Right renal cortex interstitium (tissue), 3 donors: ENCODE data around the gene CAVIN3. TPM values are rescaled to one million over a fixed set of nuclear protein-coding genes. Genes with fewer than 3 reads are reported as not detected.

ENCODE experiments used
- DNase-seq, 3 donors: peaks; one replicate each; pipeline ENCODE4 v3.0.0-alpha.2; 2013; ENCODE audit warnings: low read depth in 3 of 3, low spot score in 2 of 3
- polyA plus RNA-seq, 3 donors: library from polyadenylated mRNA; unstranded; fragments of 120-200 nt; gene quantifications; one replicate each; pipeline ENCODE4 v1.2.1, GENCODE V29; 2013; ENCODE audit not compliant: insufficient read length in 3 of 3

The CAVIN3 gene, protein sequence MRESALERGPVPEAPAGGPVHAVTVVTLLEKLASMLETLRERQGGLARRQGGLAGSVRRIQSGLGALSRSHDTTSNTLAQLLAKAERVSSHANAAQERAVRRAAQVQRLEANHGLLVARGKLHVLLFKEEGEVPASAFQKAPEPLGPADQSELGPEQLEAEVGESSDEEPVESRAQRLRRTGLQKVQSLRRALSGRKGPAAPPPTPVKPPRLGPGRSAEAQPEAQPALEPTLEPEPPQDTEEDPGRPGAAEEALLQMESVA
- polyA plus RNA-seq, result 10 to 100 TPM in 2 of 3 donors, 1 to 10 TPM in 1; 9.5 to 15.3 (median 10.9) TPM

DNA sequence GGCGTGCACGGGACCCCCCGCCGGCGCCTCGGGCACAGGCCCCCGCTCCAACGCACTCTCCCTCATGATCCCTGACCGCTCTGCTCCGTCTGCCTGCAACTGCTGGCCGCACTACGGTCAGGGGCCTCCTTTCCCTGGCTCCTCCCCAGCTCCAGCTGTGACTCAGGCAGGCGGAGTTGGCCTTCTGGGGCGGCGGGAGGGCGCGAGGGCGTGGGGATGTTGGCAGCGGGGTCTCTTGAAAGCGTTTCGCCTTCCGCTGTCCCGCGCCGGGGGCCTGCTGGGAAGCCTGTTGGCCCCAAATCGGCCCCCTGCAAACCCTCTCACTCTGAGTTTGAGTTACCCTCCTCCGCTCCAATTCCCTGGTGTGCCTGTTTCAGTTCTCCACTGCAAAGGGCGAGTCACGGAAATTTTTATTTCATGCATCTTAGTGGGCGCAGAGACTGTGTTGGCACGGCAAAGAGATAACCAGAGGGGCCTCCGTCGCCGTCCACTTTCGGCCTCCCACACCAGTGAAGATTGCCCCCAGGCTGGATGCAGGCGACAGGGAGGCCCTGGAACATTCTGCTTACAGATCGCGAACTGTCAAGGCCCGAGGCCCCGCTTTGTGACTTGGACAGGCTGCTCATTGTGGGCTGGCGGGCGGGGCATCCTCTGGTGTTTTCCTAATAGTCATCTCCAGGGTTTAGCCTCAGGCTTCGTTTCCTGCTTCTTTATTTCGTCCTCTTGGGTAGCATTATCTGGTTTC is at the start of gene CAVIN3:
CAVIN3 (minus strand) TSS at position 91 of the 745 bp plus-strand sequence; CDS start at position 66, 25 bp downstream.
- DNase-seq, result peak; percentile 23 to 41 (median 33)

DNA sequence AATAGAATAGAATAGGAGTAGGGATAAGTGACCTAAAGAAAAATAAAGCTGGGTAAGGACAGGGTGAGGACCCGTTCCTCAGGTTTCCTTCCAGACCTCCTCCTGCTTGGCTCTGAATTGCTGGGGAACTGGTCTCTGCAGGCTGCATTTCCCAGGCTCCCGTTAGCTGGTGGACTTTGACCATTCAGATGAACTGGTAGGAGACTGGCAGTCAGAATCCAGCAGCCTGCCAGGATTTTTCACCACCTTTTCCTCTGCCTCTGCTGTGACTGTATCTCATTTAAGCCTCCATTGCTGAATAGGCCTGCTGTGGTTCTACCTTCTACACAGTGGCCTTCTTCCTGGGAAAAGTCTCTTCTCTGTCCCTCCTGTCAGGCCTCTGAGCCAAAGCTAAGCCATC is 45.4 kb upstream of the CAVIN3 start:
- DNase-seq, result no peak

DNA sequence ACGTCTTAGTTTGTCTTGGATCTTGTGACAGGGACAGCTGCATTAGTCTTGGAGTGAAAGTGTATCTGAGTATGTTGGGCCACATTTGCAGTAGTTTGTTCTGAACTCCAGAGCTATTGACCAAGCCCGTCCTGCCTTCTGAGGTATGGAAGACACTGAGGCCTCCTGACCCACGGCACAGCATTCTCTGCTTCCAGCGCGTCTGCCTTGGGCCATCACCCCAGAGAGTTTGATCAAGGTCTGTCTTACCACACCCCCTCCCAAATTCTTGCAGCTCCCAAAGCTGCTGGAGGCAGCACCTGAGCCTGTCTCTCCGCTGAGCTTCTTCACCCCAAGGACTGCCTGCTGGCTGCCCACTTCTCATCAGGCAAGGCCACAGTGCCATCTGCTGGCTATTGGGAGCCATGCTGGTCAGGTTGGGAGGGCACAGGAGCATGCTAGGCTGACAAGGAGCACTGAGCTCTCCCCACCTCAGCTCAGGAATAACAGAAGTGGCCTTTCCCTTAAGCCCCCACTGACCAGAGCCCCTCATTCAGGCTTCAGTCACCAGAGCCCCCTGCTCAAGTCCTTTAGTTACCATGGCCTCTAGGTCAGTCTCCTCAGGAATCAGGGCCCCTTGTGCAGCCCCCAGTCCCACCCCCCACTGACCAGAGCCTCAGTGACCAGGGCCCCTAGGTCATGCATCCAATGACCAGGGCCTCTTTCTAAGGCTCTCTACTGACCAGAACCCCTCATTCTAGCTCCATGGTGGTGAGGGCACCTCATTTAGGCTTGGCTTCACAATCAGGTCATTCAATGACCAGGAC is 42.8 kb upstream of the CAVIN3 start:
- DNase-seq, result peak in 2 of 3 donors; percentile 25 to 47

DNA sequence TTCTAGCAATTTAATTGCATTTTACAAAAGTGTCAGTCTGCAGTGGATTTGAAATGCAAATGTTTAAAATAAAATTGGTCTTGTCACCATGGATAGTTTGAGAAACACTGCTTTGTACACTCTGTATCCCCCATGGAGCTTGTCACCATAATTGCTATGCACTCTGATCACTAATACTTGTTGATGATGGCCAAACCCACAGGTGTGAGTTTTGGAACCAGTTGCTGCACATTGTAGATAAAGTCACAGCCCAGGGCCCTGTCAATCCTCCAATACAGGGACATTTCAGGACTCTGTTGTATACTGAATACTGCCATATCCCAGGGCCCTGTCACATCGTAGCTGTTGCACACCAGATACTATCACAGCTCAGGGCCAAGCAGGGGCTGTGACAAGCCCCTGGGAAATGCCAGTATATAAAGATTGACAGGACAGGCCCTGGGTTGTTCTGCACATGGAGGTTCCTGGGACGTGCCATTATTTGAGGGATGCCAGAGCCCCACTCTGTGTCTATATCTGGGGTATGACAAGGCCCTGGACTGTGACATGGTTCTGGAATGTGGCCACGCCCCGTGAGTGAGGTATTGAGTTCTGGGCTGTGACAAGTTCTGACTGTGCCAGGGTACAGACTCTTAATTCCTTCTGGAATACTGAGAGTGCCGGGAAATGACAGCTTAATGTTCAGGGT is 42.0 kb upstream of the CAVIN3 start:
- DNase-seq, result no peak

DNA sequence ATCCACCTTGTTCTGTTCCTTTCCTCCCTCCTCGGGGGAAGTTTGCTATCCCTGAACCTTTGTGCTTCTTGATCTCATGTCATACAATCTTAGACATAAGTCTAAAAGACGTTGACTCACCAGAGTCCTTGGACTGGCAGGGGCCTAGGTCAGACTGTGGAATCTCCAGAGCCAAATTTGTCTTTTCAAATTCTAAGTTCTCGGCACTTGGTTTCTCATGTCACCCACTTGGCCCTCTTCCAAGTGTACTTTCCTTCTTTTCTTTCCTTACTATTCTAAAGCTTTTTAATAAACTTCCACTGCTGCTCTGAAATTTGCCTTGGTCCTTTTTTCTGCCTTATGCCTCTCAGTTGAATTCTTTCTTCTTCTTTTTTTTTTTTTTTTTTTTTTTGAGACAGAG is 39.9 kb upstream of the CAVIN3 start:
- no peak for DNase-seq

DNA sequence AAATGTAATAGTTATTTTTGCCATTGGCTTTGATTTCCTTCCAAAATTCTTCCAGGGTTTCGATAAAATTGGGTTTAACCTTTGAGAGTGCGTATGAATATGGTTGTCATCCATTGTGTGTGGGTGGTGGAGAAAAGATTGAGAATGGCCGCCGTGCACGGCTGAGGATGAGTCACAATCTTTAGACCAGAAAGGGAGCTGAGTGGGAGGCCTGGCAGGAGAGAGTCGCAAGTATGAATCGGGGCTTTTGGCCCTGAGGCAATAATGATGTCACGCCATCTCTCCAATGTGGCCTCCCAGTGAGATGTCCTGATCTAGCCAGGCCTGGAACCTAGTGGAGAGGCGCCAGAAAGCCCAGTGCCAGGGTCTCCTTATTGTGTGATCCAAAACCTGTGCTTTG is 36.9 kb upstream of the CAVIN3 start:
- DNase-seq, result no peak

DNA sequence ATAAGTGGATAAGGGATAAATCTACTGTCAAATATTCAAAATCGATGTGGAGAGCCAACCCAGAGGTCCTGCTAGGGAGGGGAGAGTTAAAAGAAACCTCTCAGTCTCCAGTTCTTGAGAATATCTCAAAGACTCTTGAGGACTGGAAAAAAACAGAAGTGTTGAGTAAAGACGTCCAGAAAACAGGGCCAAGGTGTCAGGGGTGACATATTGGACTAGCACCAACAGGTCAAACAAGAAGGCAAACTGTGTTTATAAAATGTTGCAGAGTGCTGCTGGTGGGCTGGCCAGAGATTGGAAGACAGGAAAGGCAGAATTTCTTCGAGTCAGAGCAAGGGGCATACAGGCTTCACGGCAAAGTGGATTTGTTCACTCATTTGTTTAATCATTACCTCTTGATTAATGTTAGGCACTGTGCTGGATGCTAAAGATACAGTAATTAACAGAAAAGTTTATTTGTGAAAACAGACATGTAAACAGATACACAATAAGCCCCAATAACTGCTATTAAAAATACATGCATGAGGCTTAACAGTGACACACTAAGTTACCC is 36.3 kb upstream of the CAVIN3 start:
- no peak for DNase-seq

DNA sequence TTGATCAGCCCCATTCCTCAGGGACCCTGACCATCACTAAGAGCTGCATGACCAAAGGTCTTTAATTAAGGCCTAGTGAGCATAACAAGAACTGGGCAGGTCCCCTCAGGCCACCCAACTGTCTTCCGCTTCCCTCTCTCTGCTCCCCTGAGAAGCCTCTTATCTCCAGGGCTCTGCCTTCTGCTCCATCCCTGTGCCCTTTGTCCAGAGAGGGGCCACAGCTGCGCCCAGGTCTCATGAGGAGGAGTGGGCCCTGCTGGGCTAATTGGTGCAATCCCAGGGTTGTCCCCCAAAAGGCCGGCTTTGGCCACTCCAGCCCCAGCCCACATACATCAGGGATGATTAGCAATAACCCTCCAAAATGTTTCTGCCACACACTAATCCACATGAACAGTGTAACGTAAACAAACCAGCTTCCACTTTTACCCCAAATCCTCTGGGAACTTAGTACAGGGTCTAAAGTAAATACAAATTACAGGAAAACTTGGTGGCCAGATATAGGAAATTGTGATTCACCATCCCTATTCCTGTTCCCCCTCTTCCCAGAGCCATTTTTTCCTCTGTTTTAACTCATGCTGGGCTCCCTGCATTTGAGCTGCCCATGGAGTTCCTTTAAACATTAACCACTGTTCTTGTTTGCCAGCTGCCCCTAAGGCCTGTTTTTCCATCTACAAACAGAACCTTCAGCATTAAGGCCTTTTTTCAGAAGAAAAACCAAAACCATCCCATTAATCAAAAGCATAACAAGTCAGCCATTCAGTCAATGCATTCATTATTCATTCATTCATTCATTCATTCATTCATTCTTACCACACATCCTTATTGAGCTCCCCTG is 34.6 kb upstream of the CAVIN3 start:
- no peak for DNase-seq

DNA sequence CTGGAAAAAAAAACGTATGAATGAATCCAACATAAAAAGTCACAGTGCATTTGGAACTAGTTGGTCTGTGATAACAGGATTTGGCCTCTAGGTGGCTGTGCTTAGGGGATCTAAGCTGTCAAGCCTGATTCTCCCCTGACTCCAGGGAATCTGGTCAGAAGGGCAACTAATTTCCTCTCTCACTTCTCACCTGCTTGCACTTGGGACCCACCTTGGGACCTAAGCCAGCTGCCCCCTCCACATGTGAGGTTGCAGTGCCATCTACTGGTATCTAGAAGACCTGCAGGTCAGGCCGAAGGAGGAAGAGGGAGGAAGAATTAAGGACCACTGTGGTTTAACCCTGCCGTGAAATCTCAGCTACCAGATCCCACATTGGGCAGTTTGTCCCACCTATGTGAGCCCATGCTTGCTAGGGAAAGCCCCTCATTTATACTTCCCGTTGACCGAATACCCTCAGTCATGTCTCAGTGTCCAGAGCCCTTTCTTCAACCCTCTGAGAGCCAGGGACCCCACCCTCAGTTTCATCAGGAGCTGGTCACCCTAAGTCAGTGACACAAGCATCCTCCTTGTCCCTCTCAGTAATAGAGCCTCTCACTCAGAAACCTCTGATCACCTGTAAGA is 33.2 kb upstream of the CAVIN3 start:
- DNase-seq, result peak; percentile 36 to 52 (median 38)

DNA sequence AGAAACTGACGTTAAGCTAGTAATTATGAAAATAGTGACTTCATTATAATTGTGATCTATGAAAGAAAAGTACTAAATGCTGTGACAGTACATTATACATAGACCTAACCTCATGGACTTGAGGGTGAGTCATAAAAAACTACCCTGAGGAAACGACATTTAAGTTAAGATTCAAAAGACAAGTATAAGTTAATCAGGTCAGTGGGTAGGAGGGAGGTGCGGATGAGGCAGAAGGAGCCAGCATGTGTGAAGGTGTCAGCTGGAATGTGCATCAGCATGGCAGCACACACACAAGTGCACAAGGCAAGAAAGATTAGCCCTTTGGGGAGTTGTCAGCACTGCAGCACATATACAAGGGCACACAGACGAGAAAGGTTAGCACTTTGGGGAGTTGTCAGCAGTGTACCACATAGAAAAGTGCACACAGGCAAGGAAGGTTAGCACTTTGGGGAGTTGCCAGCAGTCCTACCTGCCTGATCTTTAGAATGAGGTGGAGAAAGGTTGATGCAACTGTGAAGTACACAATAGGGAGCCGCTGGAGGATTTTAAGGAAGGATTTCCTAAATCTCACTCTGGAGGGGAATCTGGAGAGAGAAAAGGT is 31.6 kb upstream of the CAVIN3 start:
- DNase-seq, result no peak

DNA sequence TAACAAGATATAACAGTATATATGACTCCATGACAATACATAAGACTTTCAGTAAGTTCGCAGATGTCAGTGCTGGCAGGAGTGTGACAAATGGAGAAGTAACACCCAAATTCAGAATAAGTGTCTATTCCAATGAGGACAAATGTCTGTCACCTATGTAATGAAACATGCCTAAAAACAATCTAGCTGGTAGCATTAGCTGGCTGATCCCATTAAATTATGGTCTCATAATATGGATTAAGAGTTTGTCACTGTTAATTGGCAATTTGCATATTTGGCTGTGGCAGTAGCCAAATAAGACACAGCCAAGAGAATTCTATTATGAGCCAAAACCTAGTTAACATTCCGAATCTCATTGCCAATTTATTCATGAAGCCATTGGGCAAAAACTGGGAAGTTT is 30.2 kb upstream of the CAVIN3 start:
- DNase-seq, result no peak

DNA sequence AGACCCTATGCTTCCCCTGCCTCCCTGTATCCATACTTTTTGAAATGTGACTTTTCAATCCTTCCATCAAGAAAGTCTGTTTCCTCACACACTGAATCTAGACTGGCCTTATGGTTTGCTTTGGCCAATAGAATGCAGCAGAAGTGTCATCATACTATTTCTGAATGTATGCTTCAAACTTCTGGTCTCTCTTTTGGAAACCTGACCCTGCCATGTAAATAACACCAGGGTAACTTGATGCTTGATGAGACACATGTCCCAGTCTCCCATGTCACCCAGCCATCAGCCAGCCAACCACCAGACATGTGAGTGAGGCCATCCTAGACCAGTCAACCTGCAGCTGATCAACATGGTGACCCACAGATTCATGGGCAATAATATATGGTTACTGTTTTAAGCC is 29.7 kb upstream of the CAVIN3 start:
- no peak for DNase-seq

DNA sequence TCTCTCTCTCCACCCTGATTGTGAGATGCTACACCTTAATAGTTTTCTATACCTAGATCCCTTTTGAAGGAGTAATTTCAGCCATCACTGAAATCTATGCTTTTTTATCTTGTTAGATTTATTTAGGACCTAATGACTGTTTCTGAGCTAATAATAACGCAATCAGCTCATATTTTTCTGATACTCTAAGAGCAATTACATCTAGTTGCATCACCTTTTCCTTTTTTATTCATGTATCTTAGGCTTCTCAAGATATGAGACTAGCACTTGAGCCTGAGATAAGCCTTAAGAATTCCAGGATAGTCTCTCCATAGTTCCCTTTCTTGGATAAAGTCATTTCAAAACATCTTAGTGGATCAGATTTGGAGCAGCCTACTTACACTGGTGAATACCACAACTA is 25.1 kb upstream of the CAVIN3 start:
- DNase-seq, result no peak

DNA sequence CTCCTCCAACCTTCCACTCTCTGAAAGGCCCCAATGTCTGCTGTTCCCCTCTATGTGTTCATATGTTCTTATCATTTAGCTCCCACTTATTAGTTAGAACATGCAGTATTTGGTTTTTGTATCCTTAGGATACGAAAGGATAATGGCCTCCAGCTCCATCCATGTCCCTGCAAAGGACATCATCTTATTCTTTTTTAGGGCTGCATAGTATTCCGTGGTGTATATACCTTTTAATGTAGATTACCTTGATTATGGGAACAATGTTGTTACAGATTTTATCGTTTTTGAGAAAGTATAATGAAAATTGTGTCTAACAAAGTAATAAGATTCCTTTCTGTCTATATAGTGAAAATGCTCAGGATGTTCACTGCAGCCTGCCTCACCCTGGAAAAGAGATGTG is 16.0 kb upstream of the CAVIN3 start:
- DNase-seq, result no peak

DNA sequence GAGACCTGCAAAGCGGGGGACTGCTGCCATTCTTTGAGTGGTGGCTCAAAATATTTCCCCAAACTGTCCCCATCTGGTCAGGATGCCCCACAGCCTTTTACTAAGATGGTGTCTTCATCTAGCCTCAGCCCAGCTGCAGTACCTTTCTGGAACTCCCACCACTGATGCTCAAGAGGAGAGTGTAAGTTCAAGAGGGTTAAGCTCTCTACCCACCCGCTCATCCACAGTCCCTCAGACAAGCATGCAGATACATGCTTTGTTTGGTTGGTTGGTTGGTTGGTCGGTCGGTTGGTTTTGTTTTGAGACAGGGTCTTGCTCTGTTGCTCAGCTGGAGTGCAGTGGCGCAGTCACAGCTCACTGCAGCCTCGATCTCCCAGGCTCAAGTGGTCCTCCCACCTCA is 14.5 kb upstream of the CAVIN3 start:
- DNase-seq, result no peak

DNA sequence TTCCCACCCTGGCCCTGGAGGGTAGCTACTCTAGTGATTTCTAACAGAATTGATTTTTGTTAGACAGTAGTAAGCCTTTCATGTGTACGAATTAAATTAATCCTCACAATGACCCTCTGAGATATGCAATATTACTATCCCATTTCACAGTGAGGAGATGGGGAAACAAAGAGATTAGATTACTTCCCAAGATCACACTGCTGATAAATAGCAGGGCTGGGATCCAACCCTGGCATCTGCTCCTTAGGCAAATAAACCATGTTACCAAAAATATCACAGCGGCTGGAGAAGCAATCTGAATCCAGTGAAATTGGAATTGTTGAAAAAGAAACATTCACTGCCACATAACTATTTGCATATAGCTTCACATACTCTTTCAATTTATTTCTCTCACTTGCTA is 12.8 kb upstream of the CAVIN3 start:
- DNase-seq, result no peak

DNA sequence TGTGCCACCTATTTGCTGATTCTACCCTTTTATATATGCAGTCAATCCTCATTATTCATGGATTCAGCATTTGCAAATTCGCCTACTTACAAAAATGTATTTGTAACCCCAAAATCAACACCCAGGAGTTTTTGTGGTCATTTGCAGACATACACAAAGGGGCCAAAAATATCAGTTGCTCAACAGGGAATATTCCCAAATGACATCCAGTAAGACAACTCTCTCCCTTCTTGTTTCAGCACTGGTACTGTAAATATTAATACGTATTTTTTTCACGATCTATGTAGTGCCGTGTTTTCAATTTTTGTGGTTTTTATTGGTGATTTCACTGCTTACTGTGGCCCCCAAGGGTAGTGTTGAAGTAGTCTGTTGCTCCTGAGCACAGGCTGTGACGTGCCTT is 11.8 kb upstream of the CAVIN3 start:
- no peak for DNase-seq

DNA sequence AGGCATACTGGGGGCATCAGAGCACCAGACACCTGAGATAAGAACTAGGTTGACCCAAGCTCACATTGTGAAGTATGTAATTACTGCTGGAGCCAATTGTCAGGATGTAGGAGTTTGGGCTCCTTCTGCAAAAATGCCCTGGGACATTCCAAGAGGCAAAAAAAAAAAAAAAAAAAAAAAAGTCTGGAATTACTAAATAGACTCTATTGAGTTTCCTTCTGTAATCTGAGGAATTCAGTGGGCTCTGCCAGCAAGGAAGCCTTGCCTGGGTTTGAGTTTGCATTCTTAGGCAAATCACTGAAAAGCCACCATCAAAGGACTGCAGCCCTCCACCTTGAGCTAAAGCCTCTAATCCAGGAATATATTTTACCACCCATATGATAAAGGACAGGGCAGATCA is 8.0 kb upstream of the CAVIN3 start:
- DNase-seq, result no peak

DNA sequence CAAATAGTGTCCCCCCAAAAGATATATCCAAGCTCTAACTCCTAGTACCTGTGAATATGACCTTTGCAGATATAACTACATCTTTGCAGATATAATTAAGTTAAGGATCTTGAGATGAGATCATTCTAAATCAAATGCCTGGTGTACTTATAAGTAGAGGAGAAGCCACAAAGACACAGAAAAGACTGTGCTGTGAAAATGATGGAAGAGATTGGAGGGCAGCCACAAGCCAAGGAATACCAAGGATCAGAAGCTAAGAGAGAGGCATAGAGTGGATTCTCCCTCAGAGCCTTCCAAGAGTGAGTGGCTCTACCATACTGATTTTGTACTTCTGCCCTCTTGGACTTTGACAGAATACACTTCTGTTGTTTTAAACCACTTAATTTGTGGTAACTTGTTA is 7.5 kb upstream of the CAVIN3 start:
- no peak for DNase-seq
